Fibroblast of lung (primary cell): ENCODE measurements around the gene WDR87. TPM values are rescaled to one million over a fixed set of nuclear protein-coding genes. Genes with fewer than 3 reads are reported as not detected.
"Not testable (repeated sequence)": the region's sequence is repeated elsewhere in the genome, so short reads cannot be mapped to it uniquely, and the experiment has no call there.

ENCODE experiments used
- DNase-seq, 2 donors: peaks; one replicate each; pipeline versions ENCODE4 v3.0.0 to v3.0.0-alpha.2; 2010; ENCODE audit warnings: low read depth in 2 of 2
- H2AFZ ChIP-seq: 2 replicates; pipeline ENCODE4 v1.5.1; 2012; ENCODE audit warnings: low read length, control low read depth, inconsistent platforms
- H3K27ac ChIP-seq: 2 replicates; pipeline ENCODE4 v1.5.1; 2011; ENCODE audit warnings: low read length, control low read depth; ENCODE audit not compliant: insufficient read depth
- H3K27me3 ChIP-seq: 2 replicates; pipeline ENCODE4 v1.5.1; 2011; ENCODE audit warnings: mild to moderate bottlenecking, low read length; ENCODE audit not compliant: control insufficient read depth, insufficient read depth
- H3K36me3 ChIP-seq: 2 replicates; pipeline ENCODE4 v1.5.1; 2011; ENCODE audit warnings: low read length; ENCODE audit not compliant: control insufficient read depth, insufficient read depth
- H3K4me1 ChIP-seq: 2 replicates; pipeline ENCODE4 v1.5.1; 2011; ENCODE audit warnings: low read length; ENCODE audit not compliant: control insufficient read depth, insufficient read depth; ENCODE audit errors: extremely low read depth
- H3K4me2 ChIP-seq: 2 replicates; pipeline ENCODE4 v1.5.1; 2011; ENCODE audit warnings: low read length, control low read depth; ENCODE audit not compliant: insufficient read depth; ENCODE audit errors: extremely low read depth
- H3K4me3 ChIP-seq, 4 experiments: fragments of 200-600 bp in 1 of 4; sonication (generic) in 1 of 4; replicated peaks in 1 of 4; 2 replicates each; pipeline ENCODE4 v1.5.1; 2011 to 2016; ENCODE audit warnings: low read length in 4 of 4, low read depth in 3 of 4, mild to moderate bottlenecking in 3 of 4, control low read depth in 2 of 4, inconsistent platforms in 1 of 4, mixed read lengths in 1 of 4; ENCODE audit not compliant: insufficient read depth in 1 of 4; ENCODE audit errors: control extremely low read depth in 1 of 4
- H3K79me2 ChIP-seq: 2 replicates; pipeline ENCODE4 v1.5.1; 2012; ENCODE audit warnings: mild to moderate bottlenecking, low read length, inconsistent platforms; ENCODE audit not compliant: control insufficient read depth, insufficient read depth
- H3K9ac ChIP-seq: 2 replicates; pipeline ENCODE4 v1.5.1; 2011; ENCODE audit warnings: mild to moderate bottlenecking, low read length, control low read depth; ENCODE audit not compliant: insufficient read depth
- H3K9me3 ChIP-seq: 2 replicates; pipeline ENCODE4 v1.5.1; 2012; ENCODE audit warnings: low read depth, low read length; ENCODE audit not compliant: control insufficient read depth, insufficient read depth
- H4K20me1 ChIP-seq: 2 replicates; pipeline ENCODE4 v1.5.1; 2011; ENCODE audit warnings: low read length; ENCODE audit not compliant: control insufficient read depth, insufficient read depth; ENCODE audit errors: extremely low read depth
- CTCF ChIP-seq, 2 donors: IDR thresholded peaks in 1 of 2; conservative IDR thresholded peaks in 1 of 2; 1 replicate in 1 of 2; 2 replicates in 1 of 2; pipeline ENCODE4 v1.5.1; 2011 to 2012; ENCODE audit warnings: low read length in 2 of 2, control low read depth in 1 of 2, inconsistent platforms in 1 of 2, low read depth in 1 of 2, mild to moderate bottlenecking in 1 of 2
- EZH2 ChIP-seq: IDR thresholded peaks from 2 replicates; pipeline ENCODE4 v1.5.1; 2012; ENCODE audit warnings: low read length, control low read depth, mild to moderate bottlenecking; ENCODE audit errors: missing control alignments
- polyA plus RNA-seq, 2 donors: library from polyadenylated mRNA; depleted of rRNA in 1 of 2; stranded (reverse) in 1 of 2; unstranded in 1 of 2; fragments of >200 nt; gene quantifications; 2 replicates each; pipeline ENCODE4 v1.2.1, GENCODE V29; 2011 to 2012; ENCODE audit warnings: missing spikeins in 1 of 2
- total RNA-seq: library from RNA; depleted of rRNA; stranded (reverse); fragments of >200 nt; gene quantifications from 2 replicates; pipeline ENCODE4 v1.2.1, GENCODE V29; 2014

Gene WDR87
- total and polyA plus RNA-seq, 2 donors (not counting 1 experiment from before 2014, with no cell fraction given) = not detected

DNA sequence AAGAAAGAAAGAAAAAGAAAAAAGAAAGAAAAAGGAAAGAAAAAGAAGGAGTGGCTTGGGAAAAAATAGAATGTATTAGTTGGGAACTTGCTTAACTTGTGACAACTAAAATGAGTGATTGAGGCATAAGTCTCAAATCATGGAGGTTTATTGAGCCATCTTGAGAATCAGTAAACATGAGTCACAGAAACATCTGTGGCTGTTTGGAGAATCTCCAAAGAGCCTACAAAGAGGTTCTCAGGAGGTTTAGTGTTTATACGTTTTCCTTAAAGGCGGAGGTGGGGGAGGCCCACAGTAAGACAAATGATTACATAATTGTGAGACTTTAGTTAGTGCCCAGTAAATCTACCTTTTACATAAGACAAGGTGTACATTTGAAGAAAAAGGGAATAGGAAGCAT lies 38.6 kb downstream of the WDR87 start:
- no peaks in the 10 kb centered on the region for H3K4me1 ChIP-seq
- H3K79me2 ChIP-seq = no peaks in the 10 kb centered on the region
- TF ChIP-seq EZH2 (no peak), CTCF (conservative IDR thresholded peaks at IDR 0.05 in 1 of 2, IDR thresholded peaks at IDR 0.05 in 1 of 2; ENCODE audit: low read depth in 1 of 2, low read length in 2 of 2) (no peak)
- no peaks in the 10 kb centered on the region for H3K27me3 ChIP-seq
- no peak overlapping the region for H3K4me2 ChIP-seq
- no peak overlapping the region for H2AFZ ChIP-seq
- no peaks in the 10 kb centered on the region for H4K20me1 ChIP-seq
- no peak overlapping the region for H3K27ac ChIP-seq
- DNase-seq = peak; percentile 74 to 84
- H3K4me3 ChIP-seq = no peak overlapping the region
- no peaks in the 10 kb centered on the region for H3K36me3 ChIP-seq
- H3K9me3 ChIP-seq = no peaks in the 10 kb centered on the region
- no peak overlapping the region for H3K9ac ChIP-seq

GRCh38 chr19:37865930-37866329 lies 40.5 kb downstream of the WDR87 start:
- not testable (repeated sequence) for H3K9ac ChIP-seq, H3K27ac ChIP-seq, H3K4me1 ChIP-seq, H4K20me1 ChIP-seq, H2AFZ ChIP-seq, DNase-seq, H3K4me3 ChIP-seq, H3K9me3 ChIP-seq, H3K4me2 ChIP-seq, H3K36me3 ChIP-seq, H3K79me2 ChIP-seq, H3K27me3 ChIP-seq

GRCh38 chr19:37864501-37864900 lies 41.9 kb downstream of the WDR87 start:
- no peak for TF ChIP-seq CTCF (conservative IDR thresholded peaks at IDR 0.05 in 1 of 2, IDR thresholded peaks at IDR 0.05 in 1 of 2; ENCODE audit: low read depth in 1 of 2, low read length in 2 of 2)
- TF ChIP-seq EZH2 = no peak
- DNase-seq = no peak
- no peaks in the 10 kb centered on the region for H3K36me3 ChIP-seq
- no peak overlapping the region for H3K9ac ChIP-seq
- no peaks in the 10 kb centered on the region for H3K27me3 ChIP-seq
- no peaks in the 10 kb centered on the region for H3K79me2 ChIP-seq
- H4K20me1 ChIP-seq = no peaks in the 10 kb centered on the region
- H3K4me3 ChIP-seq = no peak overlapping the region
- no peaks in the 10 kb centered on the region for H3K4me1 ChIP-seq
- H2AFZ ChIP-seq = no peak overlapping the region
- no peak overlapping the region for H3K27ac ChIP-seq
- H3K9me3 ChIP-seq = no peaks in the 10 kb centered on the region
- no peak overlapping the region for H3K4me2 ChIP-seq
